HTERT RPE-1 (cell line): ENCODE data around the gene FYCO1.

Experiments
- in situ Hi-C: fragments of 300-500 bp; cut with MboI; formaldehyde crosslinking; loops from 4 replicates; pipeline ENCODE4 v1.14.3; 2020; ENCODE audit warnings: low sequenced_read_pairs

FYCO1 gene

DNA sequence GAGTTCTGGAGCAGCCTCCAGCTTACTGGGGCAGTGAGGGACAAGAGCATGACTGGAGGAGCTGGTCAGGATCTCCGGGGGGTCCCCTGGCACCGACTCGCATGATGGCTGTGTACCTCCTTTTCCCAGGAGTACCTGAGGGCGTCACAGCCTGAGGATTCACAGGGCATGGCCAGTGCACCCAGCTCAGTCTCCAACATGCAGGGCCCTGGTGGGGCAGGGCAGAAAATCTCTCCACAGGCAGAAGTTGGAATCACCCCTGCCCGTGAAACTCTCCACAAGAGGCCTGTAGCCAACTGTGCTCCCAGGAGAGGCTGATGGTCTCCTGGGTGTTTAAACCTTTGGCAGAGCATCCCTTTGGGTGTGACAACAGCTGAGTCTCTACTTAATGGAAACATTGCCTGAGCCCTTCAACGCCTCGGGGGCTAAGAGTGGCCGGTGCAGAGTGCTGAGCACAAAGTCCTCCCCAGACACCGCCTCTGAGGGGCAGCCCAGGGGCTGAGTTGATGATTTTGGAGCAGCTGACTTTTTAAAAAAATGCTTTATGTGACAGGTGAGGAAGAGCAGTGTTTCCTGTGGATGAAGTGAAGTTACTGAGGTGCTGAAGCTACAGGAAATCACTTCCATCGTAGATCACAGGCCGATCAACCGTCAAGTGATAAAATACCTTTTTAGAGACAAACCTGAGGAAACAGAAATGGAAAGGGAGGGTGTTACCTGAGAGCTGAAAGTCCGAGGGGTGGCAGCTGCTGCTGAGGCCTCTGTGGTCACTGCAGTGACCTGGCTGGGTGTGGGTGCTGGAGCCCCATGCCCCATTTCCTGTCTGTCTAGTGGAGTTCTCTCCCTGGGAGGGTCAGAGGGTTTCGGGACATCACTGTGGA, 74.2 kb downstream of the FYCO1 start:
- in situ Hi-C loops, result no loop called here

DNA sequence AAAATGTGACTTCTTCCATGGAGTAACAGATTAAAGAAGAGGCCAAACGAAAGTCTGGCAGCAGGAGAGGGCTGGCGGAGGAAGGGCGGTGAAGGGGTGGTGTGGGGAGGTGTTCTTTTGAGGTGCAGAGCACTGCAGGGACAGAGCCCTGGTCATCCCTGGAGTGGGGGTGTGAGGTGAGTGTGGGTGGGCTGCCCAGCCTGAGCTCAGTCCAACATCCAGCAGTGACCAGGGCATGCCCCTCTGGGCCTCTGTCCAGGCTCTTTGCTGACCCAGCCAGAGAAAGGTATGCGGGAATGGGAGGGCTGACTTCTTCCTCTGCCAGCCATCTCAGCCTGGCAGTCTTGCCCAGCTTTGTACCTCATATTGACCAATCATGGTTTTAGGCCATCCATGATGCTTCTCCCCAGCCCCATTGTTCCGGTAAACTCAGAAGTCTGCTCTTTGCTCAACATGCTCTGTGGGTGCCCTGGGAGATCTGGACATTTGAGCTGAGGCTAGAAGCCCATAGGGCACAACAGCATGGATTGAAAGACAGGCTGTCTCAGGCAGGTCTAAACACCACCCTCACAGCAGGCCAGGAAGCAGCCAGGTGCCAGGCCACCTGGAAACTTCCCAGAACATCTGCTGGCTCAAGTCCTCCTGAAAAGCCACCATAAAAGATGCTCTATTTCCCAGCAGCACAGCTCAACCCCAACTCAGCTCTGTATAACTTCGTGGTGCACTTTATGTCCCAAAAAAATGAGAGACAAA, 78.3 kb downstream of the FYCO1 start:
- in situ Hi-C loops, result no loop called here

DNA sequence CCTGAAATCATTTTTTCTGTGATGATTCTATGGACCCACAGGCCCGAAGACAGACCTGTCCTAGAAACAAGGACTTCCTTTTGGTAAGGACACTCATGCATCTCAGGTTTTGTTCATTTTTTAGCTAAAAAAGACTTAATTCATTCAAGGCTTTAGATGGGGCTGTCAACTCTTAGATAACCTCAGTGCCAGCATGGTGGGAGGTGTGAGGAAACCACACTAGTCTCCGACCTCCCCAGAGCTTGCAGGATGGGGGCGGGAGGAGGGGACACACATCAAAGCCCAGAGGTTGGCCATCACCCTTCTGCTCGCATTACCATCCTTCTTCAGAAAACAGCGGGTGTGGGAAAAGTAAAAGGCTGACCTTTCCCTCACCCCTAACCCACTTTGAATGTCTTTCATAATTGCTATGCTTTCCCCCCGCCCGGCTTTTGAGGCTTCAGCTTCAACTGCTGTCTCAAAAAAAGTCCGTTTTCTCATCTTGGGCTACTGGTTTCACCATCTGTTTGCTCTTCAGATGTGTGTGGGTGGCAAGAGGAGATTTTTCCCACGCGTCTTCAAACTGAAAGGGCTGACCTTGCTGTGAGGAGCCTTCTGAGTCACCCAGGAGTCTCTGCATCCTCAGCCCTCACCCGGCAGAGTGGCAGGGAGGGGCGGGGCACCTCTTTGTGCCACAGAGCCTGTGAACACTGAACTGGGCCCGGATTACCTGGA, 79.9 kb downstream of the FYCO1 start:
- in situ Hi-C loops, result no loop called here

GRCh38 chr3:45915059-45915439, 80.6 kb downstream of the FYCO1 start:
- in situ Hi-C loops, result no loop called here

- in situ Hi-C loops, result no loop called here
These were observed 81.1 kb downstream of the FYCO1 start for GRCh38 chr3:45914362-45915058.

DNA sequence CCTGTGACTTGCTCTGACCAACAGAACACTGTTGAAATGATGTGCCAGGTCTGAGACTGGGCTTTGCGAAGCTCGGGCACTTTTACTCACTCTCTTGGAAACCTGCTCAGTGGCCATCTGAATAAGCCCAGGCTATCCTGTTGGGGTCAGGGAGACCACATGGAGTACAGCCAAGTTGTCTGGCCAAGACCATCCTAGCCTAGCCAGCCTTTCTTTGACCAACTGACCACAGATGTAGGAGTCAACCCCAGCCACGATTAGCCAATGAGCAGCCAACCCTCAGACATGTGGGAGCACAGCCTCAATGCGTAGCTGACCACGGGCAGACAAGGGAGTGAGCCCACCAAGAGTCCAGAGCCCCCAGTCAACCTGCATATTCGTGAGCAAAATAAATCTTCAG, 83.2 kb downstream of the FYCO1 start:
- in situ Hi-C loops, result no loop called here

- in situ Hi-C loops, result no loop called here
These were observed 84.0 kb downstream of the FYCO1 start for GRCh38 chr3:45911511-45912226.

GRCh38 chr3:45910892-45911291, 84.7 kb downstream of the FYCO1 start:
- in situ Hi-C loops, result no loop called here

DNA sequence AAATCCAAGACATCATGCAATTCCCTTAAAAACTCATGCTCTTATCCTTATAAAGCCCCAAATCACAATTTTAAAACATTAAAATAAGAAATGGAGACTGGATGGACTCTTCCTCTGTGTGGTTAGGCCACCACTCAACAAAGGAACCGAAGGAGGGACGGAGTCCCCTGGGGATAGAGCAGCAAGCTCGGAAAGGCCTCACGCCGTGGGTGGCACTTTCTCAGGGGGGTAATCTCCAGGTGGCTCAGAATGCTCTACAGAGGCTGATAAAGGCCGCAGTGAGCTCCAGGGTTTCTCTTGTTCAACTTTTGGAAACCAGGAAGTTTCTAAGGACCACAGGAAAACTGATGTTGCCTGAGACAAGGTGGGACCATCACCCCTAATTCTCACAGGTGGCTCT, 86.1 kb downstream of the FYCO1 start:
- in situ Hi-C loops, result no loop called here

DNA sequence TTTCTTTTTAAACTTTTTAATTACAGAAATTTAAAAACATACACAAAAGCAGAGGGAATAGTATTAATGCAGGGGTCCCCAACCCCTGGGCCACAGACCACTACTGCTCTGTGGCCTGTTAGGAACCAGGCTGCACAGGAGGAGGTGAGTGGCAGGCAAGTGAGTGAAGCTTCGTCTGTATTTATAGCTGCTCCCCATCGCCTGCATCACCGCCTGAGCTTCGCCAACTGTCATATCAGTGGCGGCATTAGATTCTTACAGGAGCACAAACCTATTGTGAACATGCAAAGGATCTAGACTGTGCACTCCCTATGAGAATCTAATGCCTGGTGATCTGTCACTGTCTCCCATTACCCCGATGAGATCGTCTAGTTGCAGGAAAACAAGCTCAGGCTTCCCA, 86.9 kb downstream of the FYCO1 start:
- in situ Hi-C loops, result no loop called here

- in situ Hi-C loops, result no loop called here
These were observed 87.6 kb downstream of the FYCO1 start for GRCh38 chr3:45907769-45908705.

DNA sequence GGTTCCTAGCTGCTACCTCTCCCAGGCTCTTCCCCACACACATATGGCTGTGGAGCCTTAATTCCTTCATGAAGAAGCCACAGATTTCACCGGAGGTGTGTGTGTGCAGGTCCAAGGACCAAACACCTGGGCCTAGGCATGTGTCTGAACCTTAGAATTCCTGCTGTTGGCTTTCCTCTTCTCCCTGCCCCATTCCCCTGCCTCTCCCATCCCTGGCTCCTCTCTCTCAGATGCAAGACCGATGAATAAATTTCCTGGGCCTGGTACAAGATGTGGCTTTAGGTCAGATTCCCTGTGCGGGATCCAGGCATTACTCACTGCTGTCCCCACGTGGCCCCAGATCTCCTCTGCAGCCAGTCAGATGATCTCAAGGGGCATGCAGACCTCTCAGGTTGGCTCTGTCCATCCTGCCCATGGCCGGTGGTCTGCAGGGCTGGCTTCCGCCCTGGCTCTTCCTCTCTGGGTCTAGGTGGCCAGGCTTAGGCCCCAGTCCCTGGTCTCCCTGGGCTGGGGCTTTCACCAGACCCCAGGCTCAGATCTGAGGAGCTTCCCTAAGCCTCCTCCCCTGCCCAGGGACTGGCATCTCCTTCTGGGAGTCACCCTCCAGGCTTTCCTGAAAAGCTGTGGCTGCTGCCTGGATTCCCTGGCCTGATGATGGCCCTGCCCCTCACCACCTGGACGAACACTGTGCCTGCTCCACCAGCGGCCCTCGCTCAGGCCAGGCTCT, 88.8 kb downstream of the FYCO1 start:
- in situ Hi-C loops, result no loop called here

GRCh38 chr3:45905755-45906154, 89.9 kb downstream of the FYCO1 start:
- in situ Hi-C loops, result no loop called here

GRCh38 chr3:45904931-45905330, 90.7 kb downstream of the FYCO1 start:
- in situ Hi-C loops, result no loop called here

DNA sequence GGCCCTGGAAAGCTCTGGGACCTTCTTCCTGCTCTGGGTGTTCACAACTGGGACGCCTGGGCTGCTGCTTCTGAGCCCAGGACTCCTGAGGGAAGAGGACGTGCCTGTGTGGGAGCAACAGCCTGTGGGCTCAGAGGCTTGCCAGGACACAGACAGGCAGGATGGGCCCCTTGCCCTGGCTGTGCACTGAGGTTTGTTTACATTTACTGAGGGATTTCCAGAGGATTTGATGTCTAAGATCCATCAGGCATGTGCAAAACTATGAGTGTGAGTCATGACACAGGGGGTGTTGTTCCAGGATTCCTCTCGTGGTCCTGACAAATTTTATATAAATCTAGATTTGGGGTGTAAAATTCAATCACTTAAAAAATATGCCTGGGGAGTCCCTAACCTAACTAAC, 98.7 kb downstream of the FYCO1 start:
- in situ Hi-C loops, result no loop called here

DNA sequence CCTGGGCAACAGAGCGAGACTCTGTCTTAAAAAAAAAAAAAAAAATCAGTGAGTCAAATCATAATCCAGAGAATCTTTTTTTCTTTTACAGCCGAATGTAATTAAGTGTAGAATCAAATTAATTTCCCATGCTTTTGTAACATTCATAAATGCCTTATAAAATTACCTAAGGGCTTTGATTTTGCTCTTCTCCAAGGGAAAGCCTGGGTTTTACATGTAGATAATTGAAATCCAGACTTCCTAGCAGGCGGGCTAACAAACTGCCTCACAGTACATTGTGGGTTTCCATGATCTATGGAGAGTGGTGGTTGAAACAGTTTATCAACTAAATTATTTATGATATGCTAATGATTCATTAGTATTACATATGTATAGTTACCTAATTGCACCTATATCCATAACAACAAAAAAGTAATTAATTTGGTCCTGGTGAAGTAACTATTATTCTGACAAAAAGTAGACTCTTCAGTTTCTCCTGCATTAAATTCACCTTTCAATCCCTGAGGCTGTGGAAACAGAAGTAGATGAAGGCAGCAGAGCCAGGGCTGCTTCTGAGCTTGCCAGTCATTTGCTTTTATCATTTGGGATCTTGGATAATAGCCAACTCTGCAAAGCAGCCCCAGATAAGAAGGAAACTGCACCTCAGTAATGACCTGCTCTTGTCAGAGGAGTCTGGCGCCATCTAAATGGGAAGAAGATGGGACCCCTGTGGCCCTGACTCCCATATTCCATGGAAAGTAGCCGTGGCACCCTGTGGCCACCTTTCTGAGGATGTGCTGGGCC, 99.7 kb downstream of the FYCO1 start:
- in situ Hi-C loops, result no loop called here

GRCh38 chr3:45894015-45894414, 101.6 kb downstream of the FYCO1 start:
- in situ Hi-C loops, result no loop called here

DNA sequence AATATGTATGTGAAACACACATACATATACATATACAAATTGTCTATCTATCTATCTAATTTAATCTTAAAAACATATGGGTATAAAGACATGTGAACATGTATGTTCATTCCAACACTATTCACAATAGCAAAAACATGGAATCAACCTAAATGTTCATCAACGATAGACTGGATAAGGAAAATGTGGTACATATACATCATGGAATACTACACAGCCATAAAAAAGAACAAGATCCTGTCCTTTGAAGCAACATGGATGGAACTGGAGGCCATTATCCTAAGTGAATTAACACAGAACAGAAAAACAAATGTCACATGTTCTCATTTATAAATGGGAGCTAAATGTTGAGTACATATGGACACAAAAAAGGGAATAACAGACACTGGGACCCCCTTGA, 103.5 kb downstream of the FYCO1 start:
- in situ Hi-C loops, result no loop called here
